HG03558 (cell line): ENCODE measurements around the gene EPB41L2.
"Not testable (repeated sequence)": the region's sequence is repeated elsewhere in the genome, so short reads cannot be mapped to it uniquely, and the experiment has no call there.

Experiments used
- ATAC-seq: cut with Tn5 transposase; IDR thresholded peaks from one replicate; pipeline ENCODE4 v1.9.1; 2021; ENCODE audit warnings: moderate number of reproducible peaks; ENCODE audit not compliant: unreplicated experiment; ENCODE audit errors: extremely low read depth

Gene EPB41L2

GRCh38 chr6:130928158-130928912 lies 134.7 kb downstream of the EPB41L2 start:
- no peak for ATAC-seq

GRCh38 chr6:130927305-130927704 lies 135.7 kb downstream of the EPB41L2 start:
- ATAC-seq = no peak

- ATAC-seq = no peak
These were observed 139.7 kb downstream of the EPB41L2 start for GRCh38 chr6:130923350-130923749.

GRCh38 chr6:130922922-130923321 lies 140.1 kb downstream of the EPB41L2 start:
- ATAC-seq = no peak

GRCh38 chr6:130920969-130921368 lies 142.1 kb downstream of the EPB41L2 start:
- no peak for ATAC-seq

- ATAC-seq = no peak
These were observed 144.9 kb downstream of the EPB41L2 start for GRCh38 chr6:130918171-130918570.

- not testable (repeated sequence) for ATAC-seq
These were observed 147.4 kb downstream of the EPB41L2 start for GRCh38 chr6:130915606-130916005.

GRCh38 chr6:130913120-130913519 lies 149.9 kb downstream of the EPB41L2 start:
- ATAC-seq = no peak

GRCh38 chr6:130912434-130912833 lies 150.6 kb downstream of the EPB41L2 start:
- no peak for ATAC-seq

- no peak for ATAC-seq
These were observed 154.1 kb downstream of the EPB41L2 start for GRCh38 chr6:130908958-130909357.

GRCh38 chr6:130908188-130908587 lies 154.9 kb downstream of the EPB41L2 start:
- no peak for ATAC-seq

- ATAC-seq = no peak
These were observed 155.4 kb downstream of the EPB41L2 start for GRCh38 chr6:130907687-130908086.

GRCh38 chr6:130906736-130907381 lies 156.2 kb downstream of the EPB41L2 start:
- ATAC-seq = no peak

GRCh38 chr6:130903602-130904001 lies 159.4 kb downstream of the EPB41L2 start:
- ATAC-seq = no peak

- no peak for ATAC-seq
These were observed 160.0 kb downstream of the EPB41L2 start for GRCh38 chr6:130903007-130903406.

- ATAC-seq = no peak
These were observed 162.1 kb downstream of the EPB41L2 start for GRCh38 chr6:130900913-130901312.

GRCh38 chr6:130896249-130896648 lies 166.8 kb downstream of the EPB41L2 start:
- ATAC-seq = no peak

GRCh38 chr6:130895516-130895915 lies 167.5 kb downstream of the EPB41L2 start:
- ATAC-seq = no peak

GRCh38 chr6:130893766-130894165 lies 169.3 kb downstream of the EPB41L2 start:
- no peak for ATAC-seq

GRCh38 chr6:130893277-130893676 lies 169.8 kb downstream of the EPB41L2 start:
- ATAC-seq = no peak

- ATAC-seq = no peak
These were observed 172.5 kb downstream of the EPB41L2 start for GRCh38 chr6:130890521-130890971.

- ATAC-seq = no peak
These were observed 173.6 kb downstream of the EPB41L2 start for GRCh38 chr6:130889423-130889822.
